Measurements from ENCODE around the gene ITGB5. TPM values are rescaled to one million over a fixed set of nuclear protein-coding genes. Genes with fewer than 3 reads are reported as not detected.

Gene ITGB5
- total RNA-seq, 6 donors from 2014 or later = 81.5 to 145 (median 106) TPM

DNA sequence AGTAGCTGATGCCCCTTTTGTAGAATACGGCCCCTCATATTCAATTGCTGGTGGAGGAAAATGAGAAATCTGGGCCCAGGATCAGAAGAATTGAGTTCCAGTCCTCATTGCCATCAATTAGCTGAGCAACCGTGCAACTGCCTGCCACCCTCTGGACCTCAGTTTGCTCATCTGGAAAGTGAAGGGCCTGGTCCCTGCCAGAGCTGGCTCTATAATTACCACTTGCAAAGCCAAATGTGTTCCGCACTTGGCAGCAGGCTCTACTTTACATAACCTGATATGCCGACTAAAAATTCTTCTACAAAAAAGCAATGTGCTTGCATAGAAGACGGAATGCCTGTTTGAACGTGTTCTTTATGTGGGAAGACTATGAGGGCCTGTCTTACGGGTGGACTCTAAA lies 8.6 kb upstream of the ITGB5 start:
- H3K36me3 ChIP-seq = no peaks in the 10 kb centered on the region
- H3K27me3 ChIP-seq = no peaks in the 10 kb centered on the region
- no peaks in the 10 kb centered on the region for H3K9me3 ChIP-seq
- H3K4me3 ChIP-seq = no peak overlapping the region
- no peak for DNase-seq
- no peak for ATAC-seq (ENCODE audit: low FRiP score in 2 of 2)
- TF ChIP-seq, protein P1, sequence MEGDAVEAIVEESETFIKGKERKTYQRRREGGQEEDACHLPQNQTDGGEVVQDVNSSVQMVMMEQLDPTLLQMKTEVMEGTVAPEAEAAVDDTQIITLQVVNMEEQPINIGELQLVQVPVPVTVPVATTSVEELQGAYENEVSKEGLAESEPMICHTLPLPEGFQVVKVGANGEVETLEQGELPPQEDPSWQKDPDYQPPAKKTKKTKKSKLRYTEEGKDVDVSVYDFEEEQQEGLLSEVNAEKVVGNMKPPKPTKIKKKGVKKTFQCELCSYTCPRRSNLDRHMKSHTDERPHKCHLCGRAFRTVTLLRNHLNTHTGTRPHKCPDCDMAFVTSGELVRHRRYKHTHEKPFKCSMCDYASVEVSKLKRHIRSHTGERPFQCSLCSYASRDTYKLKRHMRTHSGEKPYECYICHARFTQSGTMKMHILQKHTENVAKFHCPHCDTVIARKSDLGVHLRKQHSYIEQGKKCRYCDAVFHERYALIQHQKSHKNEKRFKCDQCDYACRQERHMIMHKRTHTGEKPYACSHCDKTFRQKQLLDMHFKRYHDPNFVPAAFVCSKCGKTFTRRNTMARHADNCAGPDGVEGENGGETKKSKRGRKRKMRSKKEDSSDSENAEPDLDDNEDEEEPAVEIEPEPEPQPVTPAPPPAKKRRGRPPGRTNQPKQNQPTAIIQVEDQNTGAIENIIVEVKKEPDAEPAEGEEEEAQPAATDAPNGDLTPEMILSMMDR (IDR thresholded peaks at IDR 0.05) = no peak
- no peak for TF ChIP-seq POLR2AphosphoS5 (IDR thresholded peaks at IDR 0.05)
- TF ChIP-seq POLR2A (IDR thresholded peaks at IDR 0.05) = no peak
- TF ChIP-seq EP300 (IDR thresholded peaks at IDR 0.05) = no peak
- no peak overlapping the region for H3K27ac ChIP-seq
- 85 to 94% methylated on average over 6 to 7 of the region's 7 CpGs for WGBS, 2 donors
- peaks cover 0 to under 1% (median under 1%) of the 10 kb centered on the region in 4 donors for H3K4me1 ChIP-seq

DNA sequence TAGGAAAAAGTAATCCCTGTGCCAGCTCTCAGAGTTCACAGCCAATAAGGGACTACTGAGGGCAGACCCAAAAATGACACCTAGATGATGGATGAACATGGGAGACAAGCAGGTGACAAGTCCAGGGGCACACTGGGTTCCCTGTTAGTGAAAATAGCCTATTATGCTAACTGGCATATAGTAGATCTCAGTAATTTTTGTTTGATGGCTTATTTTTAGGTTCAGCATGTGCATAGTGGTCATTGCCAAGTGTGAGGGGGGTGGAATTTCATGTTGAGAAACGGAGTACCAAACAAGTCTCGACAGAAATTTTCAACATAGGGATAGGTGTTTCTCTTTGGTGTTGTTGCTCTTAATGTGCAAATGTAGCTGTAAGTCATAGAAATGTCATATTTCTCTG lies 6.4 kb upstream of the ITGB5 start:
- TF ChIP-seq POLR2AphosphoS5 (IDR thresholded peaks at IDR 0.05) (no peak), POLR2A (IDR thresholded peaks at IDR 0.05) (no peak), EP300 (IDR thresholded peaks at IDR 0.05) (no peak)
- TF ChIP-seq, protein P1 (IDR thresholded peaks at IDR 0.05) = no peak
- DNase-seq (no peak), ATAC-seq (ENCODE audit: low FRiP score in 2 of 2) (no peak)
- WGBS, 2 donors = 71 to 88% methylated on average over 2 of the region's 2 CpGs
- Histone ChIP-seq H3K27ac (no peak overlapping the region), H3K36me3 (no peaks in the 10 kb centered on the region), H3K4me3 (no peak overlapping the region), H3K27me3 (no peaks in the 10 kb centered on the region), H3K9me3 (no peaks in the 10 kb centered on the region), H3K4me1 (no peaks in the 10 kb centered on the region)

DNA sequence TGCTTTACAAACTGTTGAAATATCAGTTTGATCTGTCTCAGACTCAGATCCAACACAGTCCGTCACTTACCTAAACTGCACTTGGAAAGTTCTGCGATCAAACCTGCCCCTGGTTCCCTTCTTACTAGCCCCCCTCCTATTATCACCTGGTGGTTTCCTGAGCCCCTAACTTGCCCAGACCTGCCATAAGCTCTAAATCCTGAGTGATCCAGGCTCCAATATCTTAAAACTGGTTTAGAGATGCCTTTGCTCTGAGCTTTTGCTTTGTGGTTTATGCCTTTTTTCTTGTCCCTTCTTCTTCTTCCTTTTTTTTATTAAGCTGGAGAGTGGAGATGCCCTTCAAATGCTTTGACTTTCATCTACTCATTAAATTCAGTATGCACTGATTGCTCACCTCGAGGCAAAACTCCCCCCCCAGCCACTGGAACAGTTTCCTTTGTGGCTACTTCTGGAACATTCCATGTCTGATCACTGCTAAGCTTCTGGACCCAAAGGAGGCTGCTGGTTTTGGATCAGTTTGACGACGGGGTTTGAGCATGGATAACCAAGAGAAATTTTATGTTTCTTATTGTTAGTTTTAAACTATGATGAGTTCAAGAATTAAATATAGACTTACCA lies 3.5 kb upstream of the ITGB5 start:
- H3K27ac ChIP-seq = no peak overlapping the region
- peaks cover 0 to 4% (median 0%) of the 10 kb centered on the region in 4 donors for H3K27me3 ChIP-seq
- H3K36me3 ChIP-seq = no peaks in the 10 kb centered on the region
- peaks cover 6 to 14% (median 7%) of the 10 kb centered on the region in 4 donors for H3K4me1 ChIP-seq
- WGBS, 2 donors = 86 to 87% methylated on average over 5 of the region's 5 CpGs
- DNase-seq (no peak), ATAC-seq (ENCODE audit: low FRiP score in 2 of 2) (no peak)
- H3K9me3 ChIP-seq = no peaks in the 10 kb centered on the region
- TF ChIP-seq POLR2A (IDR thresholded peaks at IDR 0.05) (no peak), POLR2AphosphoS5 (IDR thresholded peaks at IDR 0.05) (no peak), EP300 (IDR thresholded peaks at IDR 0.05) (no peak)
- TF ChIP-seq, protein P1 (IDR thresholded peaks at IDR 0.05) = no peak
- no peak overlapping the region for H3K4me3 ChIP-seq

GRCh38 chr3:124888482-124889441 lies 1.6 kb upstream of the ITGB5 start:
- no peak for DNase-seq
- no peaks in the 10 kb centered on the region for H3K36me3 ChIP-seq
- TF ChIP-seq, protein P1 (IDR thresholded peaks at IDR 0.05) = no peak
- no peak for TF ChIP-seq EP300 (IDR thresholded peaks at IDR 0.05)
- no peak for TF ChIP-seq POLR2AphosphoS5 (IDR thresholded peaks at IDR 0.05)
- TF ChIP-seq POLR2A (IDR thresholded peaks at IDR 0.05) = no peak
- H3K4me1 ChIP-seq = peaks cover 9 to 19% (median 15%) of the 10 kb centered on the region in 4 donors
- ATAC-seq (ENCODE audit: low FRiP score in 2 of 2) = no peak
- WGBS, 2 donors = 74 to 77% methylated on average over 8 of the region's 8 CpGs
- H3K27me3 ChIP-seq = peaks cover 0 to 4% (median 0%) of the 10 kb centered on the region in 4 donors
- no peak overlapping the region for H3K4me3 ChIP-seq
- H3K9me3 ChIP-seq = no peaks in the 10 kb centered on the region
- no peak overlapping the region for H3K27ac ChIP-seq

Data from upper lobe of left lung (tissue), 6 donors.